Thyroid gland (tissue), 4 donors: ENCODE measurements around the gene SBSN. TPM values are rescaled to one million over a fixed set of nuclear protein-coding genes. Genes with fewer than 3 reads are reported as not detected.
A peak's percentile ranks its signal among the peaks of the same experiment; 100 is the strongest.

Experiments
- DNase-seq, 2 donors: peaks; one replicate each; pipeline ENCODE4 v3.0.0-alpha.2; 2019
- H3K27ac ChIP-seq, 3 donors: fragments of 200-600 bp; sonication (generic); 1 replicate in 2 of 3; 2 replicates in 1 of 3; pipeline ENCODE4 v1.5.1; 2016 to 2019; ENCODE audit warnings: mild to moderate bottlenecking in 1 of 3, moderate library complexity in 1 of 3
- H3K27me3 ChIP-seq: fragments of 200-600 bp; sonication (generic); one replicate; pipeline ENCODE4 v1.5.1; 2019
- H3K36me3 ChIP-seq, 2 donors: fragments of 200-600 bp; sonication (generic); one replicate each; pipeline ENCODE4 v1.5.1; 2016 to 2019
- H3K4me1 ChIP-seq, 2 donors: fragments of 200-600 bp; sonication (generic); one replicate each; pipeline ENCODE4 v1.5.1; 2017 to 2019
- H3K4me3 ChIP-seq, 3 donors: fragments of 200-600 bp; sonication (generic); replicated peaks in 1 of 3; 1 replicate in 2 of 3; 2 replicates in 1 of 3; pipeline ENCODE4 v1.5.1; 2016; ENCODE audit warnings: mild to moderate bottlenecking in 1 of 3
- H3K9me3 ChIP-seq: fragments of 200-600 bp; sonication (generic); one replicate; pipeline ENCODE4 v1.5.1; 2017
- CTCF ChIP-seq, 6 experiments: fragments of 200-600 bp in 3 of 6; fragments of 450-650 bp in 3 of 6; sonication (generic) in 3 of 6; IDR thresholded peaks; one replicate each; pipeline ENCODE4 v1.5.1; 2016 to 2019; ENCODE audit warnings: antibody characterized with exemption in 6 of 6, mild to moderate bottlenecking in 2 of 6, inconsistent platforms in 1 of 6, moderate library complexity in 1 of 6
- POLR2A ChIP-seq, 2 donors: fragments of 450-650 bp; IDR thresholded peaks; one replicate each; pipeline ENCODE4 v1.6.1; 2017; ENCODE audit warnings: antibody characterized with exemption in 2 of 2, mild to moderate bottlenecking in 2 of 2, moderate library complexity in 1 of 2
- WGBS, 2 donors: methylation state at CpG; one replicate each; pipeline ENCODE4 v1.1.5; 2017; 5-methylcytosine and 5-hydroxymethylcytosine counted together
- intact Hi-C: fragments of 100-400 bp; cut with DNase I; formaldehyde crosslinking; loops from one replicate; pipeline ENCODE4 v1.15.1; 2023
- total RNA-seq, 4 donors: library from RNA; depleted of rRNA; stranded (reverse); fragments of >200 nt; gene quantifications; one replicate each; pipeline ENCODE4 v1.2.3, GENCODE V29; 2016

The SBSN gene
- total RNA-seq, 4 donors from 2014 or later = 1.2 TPM; not detected in 3

DNA sequence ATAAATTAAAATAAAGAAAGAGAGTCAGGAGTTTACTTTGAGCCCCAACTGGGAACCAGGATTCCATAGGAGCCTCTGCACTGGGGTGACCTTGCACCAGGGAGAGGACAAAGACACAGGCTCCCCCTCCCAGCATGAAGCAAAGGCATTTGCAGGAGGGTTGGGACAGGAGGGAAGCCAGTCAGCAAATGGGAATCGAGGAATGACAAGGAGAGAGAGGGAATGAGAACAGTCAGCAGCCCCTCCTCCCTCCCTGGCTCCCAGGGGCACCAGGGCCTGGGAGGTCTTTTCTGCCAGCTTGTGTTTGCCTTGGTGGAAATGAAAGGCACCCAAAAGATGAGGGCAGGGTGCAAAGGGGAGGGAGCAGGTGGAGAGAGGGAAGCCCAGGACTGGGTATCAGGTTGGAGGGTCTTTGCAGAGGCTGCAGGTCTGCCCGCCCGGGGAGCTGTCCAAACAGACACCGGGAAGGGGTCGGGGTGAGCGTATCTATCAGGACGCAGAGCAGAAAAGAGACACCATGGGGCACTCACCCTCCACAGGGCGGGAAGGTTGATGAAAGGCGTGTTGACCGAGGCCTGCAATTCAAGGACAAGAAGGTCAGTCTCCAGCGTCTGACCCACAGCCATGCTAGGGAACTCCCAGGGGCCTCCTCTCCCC is 3.8 kb downstream of the SBSN start:
- H3K27ac ChIP-seq = no peak overlapping the region
- intact Hi-C loops = no loop called here
- H3K27me3 ChIP-seq = no peaks in the 10 kb centered on the region
- H3K4me1 ChIP-seq = peaks cover 0 to 27% of the 10 kb centered on the region in 2 donors
- no peak overlapping the region for H3K4me3 ChIP-seq
- no peak for TF ChIP-seq CTCF (IDR thresholded peaks at IDR 0.05)
- TF ChIP-seq POLR2A (IDR thresholded peaks at IDR 0.05) = no peak
- 57 to 59% methylated on average over 11 of the region's 11 CpGs for WGBS, 2 donors
- H3K36me3 ChIP-seq = no peaks in the 10 kb centered on the region
- H3K9me3 ChIP-seq = no peaks in the 10 kb centered on the region
- DNase-seq = no peak

GRCh38 chr19:35522745-35523327 is 5.3 kb downstream of the SBSN start:
- intact Hi-C loops = no loop called here
- no peak for DNase-seq
- Histone ChIP-seq H3K36me3 (no peaks in the 10 kb centered on the region), H3K4me3 (no peak overlapping the region), H3K4me1 (peaks cover 0 to 35% of the 10 kb centered on the region in 2 donors), H3K9me3 (no peaks in the 10 kb centered on the region), H3K27ac (no peak overlapping the region), H3K27me3 (no peaks in the 10 kb centered on the region)
- no peak for TF ChIP-seq POLR2A (IDR thresholded peaks at IDR 0.05)
- no peak for TF ChIP-seq CTCF (IDR thresholded peaks at IDR 0.05)
- whole genome bisulfite sequencing, 2 donors = 87 to 92% methylated on average over 12 of the region's 12 CpGs

- Histone ChIP-seq H3K27me3 (no peaks in the 10 kb centered on the region), H3K4me1 (peaks cover 0 to 35% of the 10 kb centered on the region in 2 donors), H3K36me3 (no peaks in the 10 kb centered on the region), H3K27ac (peak overlapping the region; percentile 8 to 80 (median 61)), H3K9me3 (no peaks in the 10 kb centered on the region), H3K4me3 (no peak overlapping the region)
- TF ChIP-seq POLR2A (IDR thresholded peaks at IDR 0.05) = no peak
- no peak for TF ChIP-seq CTCF (IDR thresholded peaks at IDR 0.05)
- intact Hi-C loops = no loop called here
- DNase-seq = peak; percentile 70 to 72
- 39 to 45% methylated on average over 16 of the region's 16 CpGs for WGBS, 2 donors
These were observed 6.9 kb downstream of the SBSN start for GRCh38 chr19:35521124-35521743.

GRCh38 chr19:35519291-35519690 is 8.8 kb downstream of the SBSN start:
- no peak overlapping the region for H3K4me3 ChIP-seq
- H3K4me1 ChIP-seq = peaks cover under 1 to 26% of the 10 kb centered on the region in 2 donors
- TF ChIP-seq CTCF (IDR thresholded peaks at IDR 0.05) (no peak), POLR2A (IDR thresholded peaks at IDR 0.05) (no peak)
- intact Hi-C loops = no loop called here
- DNase-seq = peak in 1 of 2 donors; percentile 13
- no peaks in the 10 kb centered on the region for H3K36me3 ChIP-seq
- H3K27me3 ChIP-seq = no peaks in the 10 kb centered on the region
- no peak overlapping the region for H3K27ac ChIP-seq
- WGBS, 2 donors = 61 to 64% methylated on average over 7 of the region's 7 CpGs
- H3K9me3 ChIP-seq = no peaks in the 10 kb centered on the region

GRCh38 chr19:35518313-35518712 is 9.8 kb downstream of the SBSN start:
- intact Hi-C loops = no loop called here
- H3K27me3 ChIP-seq = no peaks in the 10 kb centered on the region
- peaks cover 7 to 36% of the 10 kb centered on the region in 2 donors for H3K4me1 ChIP-seq
- peak overlapping the region in 1 of 3 donors; percentile 21 for H3K27ac ChIP-seq
- H3K9me3 ChIP-seq = no peaks in the 10 kb centered on the region
- TF ChIP-seq POLR2A (IDR thresholded peaks at IDR 0.05) = no peak
- TF ChIP-seq CTCF (IDR thresholded peaks at IDR 0.05) = no peak
- peak in 1 of 2 donors; percentile 10 for DNase-seq
- H3K4me3 ChIP-seq = no peak overlapping the region
- WGBS, 2 donors = 68 to 71% methylated on average over 6 of the region's 6 CpGs
- H3K36me3 ChIP-seq = no peaks in the 10 kb centered on the region
